ENCODE results near the gene MELK.

The MELK gene

DNA sequence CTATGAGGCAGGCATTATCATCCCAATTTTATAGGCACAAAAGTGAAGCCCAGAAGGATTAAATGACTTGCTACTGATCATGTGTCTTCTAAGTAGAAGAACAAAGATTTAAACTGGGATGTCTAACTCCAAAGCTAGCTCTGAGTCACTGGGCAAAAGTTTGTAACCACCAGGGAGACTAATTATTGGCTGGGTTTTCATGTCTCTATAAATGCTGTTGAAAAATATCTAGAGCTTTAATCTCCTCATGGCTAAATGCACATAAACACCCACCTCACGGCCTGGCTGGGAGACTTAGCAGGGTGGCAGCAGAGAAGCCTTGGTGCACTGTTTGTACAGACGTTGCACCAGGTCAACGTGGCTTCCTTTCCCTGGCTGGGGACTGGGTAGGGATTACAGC, 144.6 kb downstream of the MELK start:
- DNase-seq (ENCODE audit: extremely low read depth, insufficient read length), result no peak
- TF ChIP-seq, protein P1, sequence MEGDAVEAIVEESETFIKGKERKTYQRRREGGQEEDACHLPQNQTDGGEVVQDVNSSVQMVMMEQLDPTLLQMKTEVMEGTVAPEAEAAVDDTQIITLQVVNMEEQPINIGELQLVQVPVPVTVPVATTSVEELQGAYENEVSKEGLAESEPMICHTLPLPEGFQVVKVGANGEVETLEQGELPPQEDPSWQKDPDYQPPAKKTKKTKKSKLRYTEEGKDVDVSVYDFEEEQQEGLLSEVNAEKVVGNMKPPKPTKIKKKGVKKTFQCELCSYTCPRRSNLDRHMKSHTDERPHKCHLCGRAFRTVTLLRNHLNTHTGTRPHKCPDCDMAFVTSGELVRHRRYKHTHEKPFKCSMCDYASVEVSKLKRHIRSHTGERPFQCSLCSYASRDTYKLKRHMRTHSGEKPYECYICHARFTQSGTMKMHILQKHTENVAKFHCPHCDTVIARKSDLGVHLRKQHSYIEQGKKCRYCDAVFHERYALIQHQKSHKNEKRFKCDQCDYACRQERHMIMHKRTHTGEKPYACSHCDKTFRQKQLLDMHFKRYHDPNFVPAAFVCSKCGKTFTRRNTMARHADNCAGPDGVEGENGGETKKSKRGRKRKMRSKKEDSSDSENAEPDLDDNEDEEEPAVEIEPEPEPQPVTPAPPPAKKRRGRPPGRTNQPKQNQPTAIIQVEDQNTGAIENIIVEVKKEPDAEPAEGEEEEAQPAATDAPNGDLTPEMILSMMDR (IDR thresholded peaks at IDR 0.05; ENCODE audit: insufficient read depth, low read length, poor library complexity, severe bottlenecking), result no peak
- H3K4me3 ChIP-seq (replicated peaks; ENCODE audit: low read depth, low read length), result no peak overlapping the region
- no peaks in the 10 kb centered on the region for H3K36me3 ChIP-seq (ENCODE audit: control insufficient read depth, insufficient read depth, low read length)
- H3K27me3 ChIP-seq (replicated peaks; ENCODE audit: control insufficient read depth, insufficient read depth, low read length), result peaks cover under 1% of the 10 kb centered on the region; the same call in 1 of the 2 replicates

DNA sequence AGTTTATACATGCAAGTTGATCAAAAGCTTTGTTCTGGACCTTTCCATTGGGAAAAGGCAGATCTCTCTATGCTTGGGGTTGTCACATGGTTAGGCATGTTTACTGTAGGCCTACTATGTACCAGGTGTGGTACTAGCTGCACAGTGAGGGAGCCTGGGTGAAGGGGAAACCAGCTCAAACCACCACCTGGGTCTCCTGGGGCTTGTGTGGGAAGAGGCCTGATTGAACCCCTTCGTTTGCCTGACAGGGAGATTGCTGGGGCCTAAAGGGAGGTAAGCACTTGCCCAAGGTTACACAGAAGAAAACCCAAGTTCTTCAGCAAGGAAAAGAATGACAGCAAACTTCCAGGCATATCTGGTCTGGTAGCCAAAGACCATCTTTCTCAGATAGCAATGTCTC, 145.9 kb downstream of the MELK start:
- TF ChIP-seq, protein P1 (IDR thresholded peaks at IDR 0.05; ENCODE audit: insufficient read depth, low read length, poor library complexity, severe bottlenecking), result no peak
- no peak for DNase-seq (ENCODE audit: extremely low read depth, insufficient read length)
- Histone ChIP-seq H3K27me3 (replicated peaks; ENCODE audit: control insufficient read depth, insufficient read depth, low read length) (peaks cover 1% of the 10 kb centered on the region; the same call in 1 of the 2 replicates), H3K36me3 (ENCODE audit: control insufficient read depth, insufficient read depth, low read length) (no peaks in the 10 kb centered on the region), H3K4me3 (replicated peaks; ENCODE audit: low read depth, low read length) (no peak overlapping the region)

DNA sequence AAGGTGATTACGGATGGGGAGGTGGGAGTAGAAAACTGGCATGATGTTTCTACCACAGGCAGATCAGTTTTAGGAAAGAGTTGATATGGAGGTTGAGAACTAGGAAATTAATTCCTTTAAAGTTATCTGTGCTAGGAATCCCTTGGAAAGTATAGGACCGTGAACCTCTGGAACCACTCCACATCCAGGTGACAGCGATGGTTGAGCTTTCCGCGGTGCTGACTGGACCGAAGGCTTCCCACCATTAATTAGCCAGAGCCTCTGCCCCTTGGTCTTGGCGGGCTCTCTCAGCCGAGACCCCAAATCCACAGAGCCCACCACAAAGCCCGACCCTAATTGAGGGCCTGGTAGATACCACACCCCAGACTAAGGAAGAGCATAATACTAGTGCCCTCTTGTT, 147.3 kb downstream of the MELK start:
- Histone ChIP-seq H3K4me3 (replicated peaks; ENCODE audit: low read depth, low read length) (no peak overlapping the region), H3K36me3 (ENCODE audit: control insufficient read depth, insufficient read depth, low read length) (no peaks in the 10 kb centered on the region), H3K27me3 (replicated peaks; ENCODE audit: control insufficient read depth, insufficient read depth, low read length) (peaks cover 1% of the 10 kb centered on the region; the same call in 1 of the 2 replicates)
- TF ChIP-seq, protein P1 (IDR thresholded peaks at IDR 0.05; ENCODE audit: insufficient read depth, low read length, poor library complexity, severe bottlenecking), result no peak
- no peak for DNase-seq (ENCODE audit: extremely low read depth, insufficient read length)

DNA sequence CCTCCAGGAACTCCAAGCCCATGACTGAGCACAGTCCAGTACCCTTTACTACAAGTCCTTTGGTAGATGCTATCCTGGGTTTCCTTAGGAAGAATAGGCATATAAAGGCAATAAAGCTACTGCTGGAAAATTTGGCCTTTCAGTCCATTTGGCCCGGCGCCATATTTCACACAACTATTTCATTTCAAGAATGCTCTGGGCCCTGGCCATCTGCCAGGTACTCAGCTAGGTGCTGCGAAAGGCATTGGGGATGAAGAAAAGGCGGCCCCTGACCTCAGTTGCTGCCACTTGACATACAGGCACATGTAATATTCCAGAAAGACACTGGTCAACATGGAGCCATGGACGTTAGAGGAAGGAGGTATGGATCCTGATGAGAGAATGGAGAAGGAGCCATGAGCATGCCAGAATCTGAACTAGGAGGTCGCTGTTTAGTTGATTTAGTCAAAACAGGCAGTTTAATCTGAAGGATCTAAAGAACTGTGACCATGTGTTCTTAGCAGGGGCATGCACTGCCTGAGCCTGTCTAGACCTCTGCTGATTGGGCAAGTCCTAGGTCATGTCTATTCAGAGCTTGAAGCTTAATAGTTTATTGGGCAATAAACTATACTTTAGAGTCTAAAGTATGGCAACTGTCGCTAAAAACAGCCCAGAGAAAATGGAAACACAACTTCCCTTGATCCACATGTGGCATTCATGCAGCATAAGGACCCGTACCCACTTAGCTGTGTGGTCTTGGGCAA, 149.3 kb downstream of the MELK start:
- Histone ChIP-seq H3K27me3 (replicated peaks; ENCODE audit: control insufficient read depth, insufficient read depth, low read length) (peaks cover 1% of the 10 kb centered on the region; the same call in 1 of the 2 replicates), H3K36me3 (ENCODE audit: control insufficient read depth, insufficient read depth, low read length) (no peaks in the 10 kb centered on the region), H3K4me3 (replicated peaks; ENCODE audit: low read depth, low read length) (no peak overlapping the region)
- DNase-seq (ENCODE audit: extremely low read depth, insufficient read length), result no peak
- TF ChIP-seq, protein P1 (IDR thresholded peaks at IDR 0.05; ENCODE audit: insufficient read depth, low read length, poor library complexity, severe bottlenecking), result no peak

DNA sequence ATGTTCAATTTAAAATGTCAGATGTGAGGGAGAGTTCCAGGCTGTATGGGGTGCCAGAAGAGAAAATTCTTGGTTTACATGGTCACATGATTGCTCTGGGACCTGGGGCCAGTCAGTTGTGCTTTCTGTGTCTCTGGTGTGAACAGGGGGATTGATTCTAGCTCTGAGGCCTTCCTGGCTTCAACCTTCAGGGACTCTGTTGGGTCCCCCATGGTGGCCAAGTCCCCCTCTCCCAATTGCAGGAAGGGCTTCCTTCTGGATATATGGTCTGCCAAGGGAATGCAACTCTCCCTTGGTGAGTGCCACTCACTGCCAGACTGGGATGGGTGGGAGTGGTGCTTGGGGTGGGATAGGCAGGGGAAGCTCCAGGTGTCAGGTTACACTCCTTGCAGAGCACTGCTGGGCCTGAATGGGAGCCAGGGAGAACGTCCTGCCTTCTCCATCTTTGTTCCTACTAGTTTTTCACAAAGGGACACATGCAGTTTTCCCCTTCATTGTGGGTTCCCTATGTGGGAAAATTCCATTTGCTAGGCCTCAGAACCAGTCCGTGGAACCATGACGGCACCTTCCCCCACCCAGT, 153.2 kb downstream of the MELK start:
- Histone ChIP-seq H3K27me3 (replicated peaks; ENCODE audit: control insufficient read depth, insufficient read depth, low read length) (peaks cover 1% of the 10 kb centered on the region; the same call in 1 of the 2 replicates), H3K4me3 (replicated peaks; ENCODE audit: low read depth, low read length) (no peak overlapping the region), H3K36me3 (ENCODE audit: control insufficient read depth, insufficient read depth, low read length) (no peaks in the 10 kb centered on the region)
- DNase-seq (ENCODE audit: extremely low read depth, insufficient read length), result no peak
- TF ChIP-seq, protein P1 (IDR thresholded peaks at IDR 0.05; ENCODE audit: insufficient read depth, low read length, poor library complexity, severe bottlenecking), result no peak

Measured in GM06990 (cell line).